Suprapubic skin (tissue), 4 donors: Measurements from ENCODE around the gene EXT2.

Experiments used
- EP300 ChIP-seq: sonication (generic); formaldehyde crosslinking; IDR thresholded peaks from one replicate; pipeline ENCODE4 v1.6.1; 2017; ENCODE audit warnings: antibody characterized with exemption
- POLR2A ChIP-seq, 2 donors: fragments of 450-650 bp; IDR thresholded peaks; one replicate each; pipeline ENCODE4 v1.6.1; 2017; ENCODE audit warnings: antibody characterized with exemption in 2 of 2, mild to moderate bottlenecking in 2 of 2, moderate library complexity in 2 of 2
- POLR2AphosphoS5 ChIP-seq, 3 donors: sonication (generic); formaldehyde crosslinking; IDR thresholded peaks; one replicate each; pipeline ENCODE4 v1.6.1; 2017; ENCODE audit warnings: antibody characterized with exemption in 3 of 3
- TF ChIP-seq, protein P1 (sequence below), 2 donors: fragments of 200-600 bp in 1 of 2; fragments of 450-650 bp in 1 of 2; sonication (generic) in 1 of 2; IDR thresholded peaks; one replicate each; pipeline ENCODE4 v1.5.1; 2016 to 2019; ENCODE audit warnings: antibody characterized with exemption in 2 of 2, mild to moderate bottlenecking in 1 of 2, moderate library complexity in 1 of 2

DNA sequence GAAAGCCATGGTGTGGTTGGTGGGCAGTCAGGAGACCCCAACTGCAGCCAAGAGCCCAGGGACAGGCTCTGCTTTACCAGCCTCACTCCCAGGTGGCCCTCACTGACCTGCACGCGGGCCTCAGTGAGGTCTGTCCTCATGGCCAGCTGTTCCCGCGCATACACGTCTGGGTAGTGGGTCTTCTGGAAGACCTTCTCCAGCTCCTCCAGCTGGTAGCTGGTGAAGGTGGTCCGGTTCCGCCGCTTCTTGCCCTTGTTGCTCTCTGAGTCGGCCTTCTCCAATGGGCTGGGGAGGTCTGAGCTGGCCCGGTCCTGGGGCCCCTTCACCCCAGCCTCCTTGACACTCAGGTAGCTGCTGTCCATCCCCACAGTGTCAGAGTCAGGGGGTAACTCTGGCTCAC lies 179.8 kb downstream of the EXT2 start:
- TF ChIP-seq, protein P1, sequence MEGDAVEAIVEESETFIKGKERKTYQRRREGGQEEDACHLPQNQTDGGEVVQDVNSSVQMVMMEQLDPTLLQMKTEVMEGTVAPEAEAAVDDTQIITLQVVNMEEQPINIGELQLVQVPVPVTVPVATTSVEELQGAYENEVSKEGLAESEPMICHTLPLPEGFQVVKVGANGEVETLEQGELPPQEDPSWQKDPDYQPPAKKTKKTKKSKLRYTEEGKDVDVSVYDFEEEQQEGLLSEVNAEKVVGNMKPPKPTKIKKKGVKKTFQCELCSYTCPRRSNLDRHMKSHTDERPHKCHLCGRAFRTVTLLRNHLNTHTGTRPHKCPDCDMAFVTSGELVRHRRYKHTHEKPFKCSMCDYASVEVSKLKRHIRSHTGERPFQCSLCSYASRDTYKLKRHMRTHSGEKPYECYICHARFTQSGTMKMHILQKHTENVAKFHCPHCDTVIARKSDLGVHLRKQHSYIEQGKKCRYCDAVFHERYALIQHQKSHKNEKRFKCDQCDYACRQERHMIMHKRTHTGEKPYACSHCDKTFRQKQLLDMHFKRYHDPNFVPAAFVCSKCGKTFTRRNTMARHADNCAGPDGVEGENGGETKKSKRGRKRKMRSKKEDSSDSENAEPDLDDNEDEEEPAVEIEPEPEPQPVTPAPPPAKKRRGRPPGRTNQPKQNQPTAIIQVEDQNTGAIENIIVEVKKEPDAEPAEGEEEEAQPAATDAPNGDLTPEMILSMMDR (IDR thresholded peaks at IDR 0.05) = no peak
- TF ChIP-seq POLR2A (IDR thresholded peaks at IDR 0.05) = no peak
- no peak for TF ChIP-seq POLR2AphosphoS5 (IDR thresholded peaks at IDR 0.05)
- no peak for TF ChIP-seq EP300
